Endothelial cell of umbilical vein (primary cell): ENCODE data around the gene GALNT9. TPM values are rescaled to one million over a fixed set of nuclear protein-coding genes. Genes with fewer than 3 reads are reported as not detected.

Experiments
- BruUV-seq: library from RNA; stranded (reverse); fragments of 400-500 nt; replicated peaks from 2 replicates; lab custom pipeline; 2021; lab: Mats Ljungman, UMichigan
- CTCF ChIA-PET: fragments of 300-600, 350-600 bp; sonication (Branson Sonifier 250); formaldehyde crosslinking; loops from one replicate; lab custom pipeline; 2021; ENCODE audit warnings: antibody characterized with exemption, inconsistent platforms; lab: Charles Lee
- POLR2A ChIA-PET: fragments of 300-600, 350-600 bp; sonication (Branson Sonifier 250); formaldehyde crosslinking; loops from one replicate; lab custom pipeline; 2021; ENCODE audit warnings: antibody characterized with exemption, inconsistent platforms; lab: Charles Lee
- DNase-seq: peaks from one replicate; pipeline ENCODE4 v3.0.0-alpha.2; 2011; ENCODE audit warnings: low read depth, low spot score
- FAIRE-seq: peaks from 2 replicates; lab custom pipeline; 2011; peaks lifted over from hg19 to GRCh38; lab: Jason Lieb, UNC
- H2AFZ ChIP-seq: 2 replicates; pipeline ENCODE4 v1.6.0; 2012; ENCODE audit warnings: low read depth, low read length, control low read depth, inconsistent platforms
- H3K27ac ChIP-seq: 2 replicates; pipeline ENCODE4 v1.5.1; 2011; ENCODE audit warnings: low read depth, mild to moderate bottlenecking, control low read depth, low read length, moderate library complexity; ENCODE audit not compliant: insufficient read depth
- H3K27me3 ChIP-seq, 2 experiments: 2 replicates each; pipeline versions ENCODE4 v1.6.0 to v1.6.1; 2011; ENCODE audit warnings: low read length in 2 of 2, mixed read lengths in 1 of 2; ENCODE audit not compliant: control insufficient read depth in 2 of 2, insufficient read depth in 2 of 2
- H3K36me3 ChIP-seq, 2 experiments: 2 replicates in 1 of 2; 3 replicates in 1 of 2; pipeline ENCODE4 v1.5.1; 2011; ENCODE audit warnings: low read length in 2 of 2, mild to moderate bottlenecking in 1 of 2, moderate library complexity in 1 of 2; ENCODE audit not compliant: control insufficient read depth in 2 of 2, insufficient read depth in 2 of 2; ENCODE audit errors: extremely low read depth in 1 of 2
- H3K4me1 ChIP-seq: 3 replicates; pipeline ENCODE4 v1.5.1; 2011; ENCODE audit warnings: mild to moderate bottlenecking, low read length; ENCODE audit not compliant: control insufficient read depth, insufficient read depth; ENCODE audit errors: extremely low read depth
- H3K4me2 ChIP-seq: 2 replicates; pipeline ENCODE4 v1.6.1; 2011; ENCODE audit warnings: low read length, control low read depth, mixed read lengths; ENCODE audit not compliant: insufficient read depth
- H3K4me3 ChIP-seq, 3 experiments: fragments of 200-600 bp in 1 of 3; sonication (generic), shearing (Covaris generic) in 1 of 3; replicated peaks in 1 of 3; 2 replicates each; pipeline ENCODE4 v1.5.1; 2011 to 2016; ENCODE audit warnings: control low read depth in 3 of 3, low read length in 3 of 3, mild to moderate bottlenecking in 2 of 3, inconsistent platforms in 1 of 3, low read depth in 1 of 3, moderate library complexity in 1 of 3; ENCODE audit not compliant: insufficient read depth in 1 of 3
- H3K79me2 ChIP-seq: 2 replicates; pipeline ENCODE4 v1.6.0; 2012; ENCODE audit warnings: low read length, inconsistent platforms; ENCODE audit not compliant: control insufficient read depth, insufficient read depth
- H3K9ac ChIP-seq: replicated peaks from 2 replicates; pipeline ENCODE3; 2011; ENCODE audit warnings: low read length, control low read depth; ENCODE audit not compliant: insufficient read depth; ENCODE audit errors: extremely low read depth
- H3K9me1 ChIP-seq: replicated peaks from 3 replicates; pipeline ENCODE4 v1.6.0; 2011; ENCODE audit warnings: mild to moderate bottlenecking, low read length; ENCODE audit not compliant: control insufficient read depth, insufficient read depth; ENCODE audit errors: extremely low read depth
- H3K9me3 ChIP-seq: replicated peaks from 2 replicates; pipeline ENCODE4 v1.5.1; 2012; ENCODE audit warnings: low read length, inconsistent platforms; ENCODE audit not compliant: control insufficient read depth, insufficient read depth
- H4K20me1 ChIP-seq: replicated peaks from 2 replicates; pipeline ENCODE3; 2011; ENCODE audit warnings: mild to moderate bottlenecking, low read length; ENCODE audit not compliant: control insufficient read depth, insufficient read depth; ENCODE audit errors: extremely low read depth
- CTCF ChIP-seq, 2 donors: IDR thresholded peaks; 1 replicate in 1 of 2; 2 replicates in 1 of 2; pipeline ENCODE4 v1.5.1; 2011; ENCODE audit warnings: low read length in 2 of 2, mild to moderate bottlenecking in 2 of 2, moderate library complexity in 2 of 2, control low read depth in 1 of 2, inconsistent platforms in 1 of 2, low read depth in 1 of 2; ENCODE audit not compliant: insufficient read depth in 1 of 2; ENCODE audit errors: extremely low read depth in 1 of 2
- EZH2 ChIP-seq: IDR thresholded peaks from 2 replicates; pipeline ENCODE4 v1.6.1; 2012; ENCODE audit warnings: borderline replicate concordance, low read depth, mild to moderate bottlenecking, moderate library complexity, low read length, inconsistent platforms; ENCODE audit not compliant: severe bottlenecking
- FOS ChIP-seq: IDR thresholded peaks from 2 replicates; pipeline ENCODE4 v1.6.1; 2011; ENCODE audit warnings: mild to moderate bottlenecking, low read length, moderate library complexity, borderline replicate concordance; ENCODE audit not compliant: insufficient read depth
- GATA2 ChIP-seq: IDR thresholded peaks from 2 replicates; pipeline ENCODE4 v1.7.0; 2011; ENCODE audit warnings: low read depth, mild to moderate bottlenecking, moderate library complexity, mixed read lengths, low read length; ENCODE audit not compliant: insufficient read length, insufficient read depth
- JUN ChIP-seq: IDR thresholded peaks from 2 replicates; pipeline ENCODE4 v1.6.1; 2011; ENCODE audit warnings: borderline replicate concordance, low read depth; ENCODE audit not compliant: insufficient read length, insufficient read depth
- MAX ChIP-seq: IDR thresholded peaks from 2 replicates; pipeline ENCODE4 v1.6.1; 2011; ENCODE audit not compliant: insufficient read depth, insufficient read length
- MYC ChIP-seq: IDR thresholded peaks from one replicate; pipeline ENCODE4 v1.6.1; 2011; ENCODE audit warnings: mild to moderate bottlenecking, low read depth, low read length
- POLR2A ChIP-seq: IDR thresholded peaks from 2 replicates; pipeline ENCODE4 v1.6.1; 2012; ENCODE audit warnings: low read depth, mild to moderate bottlenecking, control low read depth, low read length
- POLR2AphosphoS5 ChIP-seq: IDR thresholded peaks from 2 replicates; pipeline ENCODE4 v1.6.1; 2012; ENCODE audit warnings: low read depth, mild to moderate bottlenecking, control low read depth, low read length, moderate library complexity; ENCODE audit not compliant: insufficient read depth
- dilution Hi-C: fragments of 300-500 bp; cut with MboI; formaldehyde crosslinking; loops from one replicate; pipeline ENCODE4 v1.15.0; 2019; ENCODE audit warnings: low sequenced_read_pairs; ENCODE audit not compliant: extremely low pct_ligation_motif_present
- intact Hi-C: fragments of 100-400 bp; cut with micrococcal nuclease; formaldehyde crosslinking; loops from one replicate; pipeline ENCODE4 v1.10.0; 2022
- polyA plus RNA-seq, 4 experiments: library from polyadenylated mRNA; depleted of rRNA in 3 of 4; stranded (reverse) in 3 of 4; unstranded in 1 of 4; fragments of >200 nt; gene quantifications; 2 replicates each; pipeline versions ENCODE4 v1.2.1 to v1.2.3, GENCODE V29; 2011 to 2012; ENCODE audit warnings: missing spikeins in 1 of 4
- total RNA-seq: library from RNA; stranded (reverse); gene quantifications from 2 replicates; pipeline ENCODE4 v1.2.3, GENCODE V29; 2021

GALNT9 gene
- total and polyA plus RNA-seq, 2 donors (not counting 3 experiments of a cell fraction or from before 2014, with no cell fraction given) = 0.14 to 0.73 TPM

GRCh38 chr12:132353811-132354210 is 24.4 kb upstream of the GALNT9 start:
- Histone ChIP-seq H3K4me3 (no peak overlapping the region), H3K9me1 (no peaks in the 10 kb centered on the region), H4K20me1 (no peaks in the 10 kb centered on the region), H3K4me1 (no peaks in the 10 kb centered on the region), H3K9ac (no peak overlapping the region), H3K4me2 (no peak overlapping the region), H3K36me3 (no peaks in the 10 kb centered on the region), H2AFZ (no peak overlapping the region), H3K27me3 (no peaks in the 10 kb centered on the region), H3K9me3 (no peaks in the 10 kb centered on the region), H3K79me2 (no peaks in the 10 kb centered on the region), H3K27ac (no peak overlapping the region)
- dilution Hi-C loops = no loop called here
- intact Hi-C loops = no loop called here
- BruUV-seq = no TSS peak
- ChIA-PET POLR2A (no interaction called here), CTCF (no interaction called here)
- FAIRE-seq = no peak
- no peak for DNase-seq
- TF ChIP-seq MAX (no peak), GATA2 (no peak), POLR2A (no peak), FOS (no peak), POLR2AphosphoS5 (no peak)

DNA sequence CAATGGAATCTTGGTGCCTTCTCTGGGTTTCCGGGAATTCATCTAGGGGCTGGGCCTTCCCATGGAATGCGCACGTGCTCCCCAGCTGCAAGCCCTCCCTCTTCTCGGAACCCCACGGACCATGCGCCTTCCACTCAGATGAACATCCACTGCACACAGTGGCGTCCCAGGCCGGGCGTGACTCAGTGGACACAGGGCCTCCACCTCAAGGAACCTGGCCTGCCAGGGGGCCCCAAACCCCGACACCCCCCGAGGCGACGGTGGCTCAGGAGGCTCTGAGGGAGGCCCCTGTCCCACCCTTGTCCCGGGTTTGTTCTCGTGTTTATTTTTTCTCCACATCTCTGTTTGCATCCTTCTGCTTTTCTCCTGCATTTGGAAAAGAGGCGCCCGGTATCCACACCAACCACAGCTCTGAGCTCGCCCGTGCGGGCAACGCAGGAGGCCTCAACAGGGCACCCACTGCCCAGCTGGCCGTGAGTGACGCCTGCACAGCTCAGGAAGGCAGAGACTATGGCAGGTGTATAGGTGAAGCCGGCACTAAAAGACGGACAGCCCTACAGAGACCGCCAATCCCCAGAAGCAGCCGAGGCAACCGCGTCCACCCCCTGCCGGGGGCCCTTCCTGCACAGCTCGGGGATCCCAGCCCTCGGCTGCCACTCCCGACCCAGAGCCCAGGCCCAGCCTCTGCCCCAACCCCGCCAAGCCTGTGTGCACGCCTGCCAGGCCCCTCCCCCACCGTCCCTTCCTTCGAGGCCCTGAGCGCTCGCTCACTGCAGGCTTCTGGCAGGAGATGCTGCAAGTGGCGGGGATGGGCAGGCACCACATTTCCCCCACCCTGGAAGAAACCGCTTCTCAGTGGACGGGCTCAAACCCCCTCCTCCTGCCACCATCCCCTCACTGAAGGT is 23.8 kb upstream of the GALNT9 start:
- Histone ChIP-seq H3K79me2 (no peaks in the 10 kb centered on the region), H3K27me3 (no peaks in the 10 kb centered on the region), H3K9me3 (no peaks in the 10 kb centered on the region), H3K4me2 (no peak overlapping the region), H2AFZ (no peak overlapping the region), H3K27ac (no peak overlapping the region), H3K9ac (no peak overlapping the region), H4K20me1 (no peaks in the 10 kb centered on the region), H3K4me3 (no peak overlapping the region), H3K36me3 (no peaks in the 10 kb centered on the region), H3K9me1 (no peaks in the 10 kb centered on the region), H3K4me1 (no peaks in the 10 kb centered on the region)
- DNase-seq = no peak
- dilution Hi-C loops (no loop called here), intact Hi-C loops (no loop called here)
- FAIRE-seq = no peak
- CTCF ChIA-PET = no interaction called here
- TF ChIP-seq GATA2 = no peak
- no peak for TF ChIP-seq JUN
- no peak for TF ChIP-seq FOS
- TF ChIP-seq EZH2 = no peak
- TF ChIP-seq MAX = no peak
- TF ChIP-seq MYC = no peak
- TF ChIP-seq POLR2AphosphoS5 = no peak
- no peak for TF ChIP-seq CTCF (IDR thresholded peaks at IDR 0.05; ENCODE audit: extremely low read depth in 1 of 2, insufficient read depth in 1 of 2, low read depth in 1 of 2, low read length in 2 of 2)
- TF ChIP-seq POLR2A = no peak
- POLR2A ChIA-PET = no interaction called here
- no TSS peak for BruUV-seq
